Mucosa of descending colon (tissue), 3 donors: ENCODE data around the gene PIGK. TPM values are rescaled to one million over a fixed set of nuclear protein-coding genes. Genes with fewer than 3 reads are reported as not detected.

ENCODE experiments used
- ATAC-seq: fragments of 200-7000 bp; cut with Tn5 transposase; one replicate; pipeline ENCODE4 v1.9.1; 2020; ENCODE audit warnings: mild to moderate bottlenecking, moderate library complexity
- DNase-seq, 3 donors: peaks; one replicate each; pipeline ENCODE4 v3.0.0-alpha.2; 2020
- H3K36me3 ChIP-seq: fragments of 200-600 bp; one replicate; pipeline ENCODE4 v1.8.0; 2021; ENCODE audit warnings: low read depth, mild to moderate bottlenecking
- H3K4me1 ChIP-seq: fragments of 200-600 bp; one replicate; pipeline ENCODE4 v1.8.0; 2021; ENCODE audit warnings: low read depth, mild to moderate bottlenecking
- H3K4me3 ChIP-seq: fragments of 200-600 bp; one replicate; pipeline ENCODE4 v1.8.0; 2021; ENCODE audit warnings: mild to moderate bottlenecking
- H3K9me3 ChIP-seq: fragments of 200-600 bp; one replicate; pipeline ENCODE4 v1.8.0; 2021; ENCODE audit warnings: mild to moderate bottlenecking
- CTCF ChIP-seq: fragments of 200-600 bp; IDR thresholded peaks from one replicate; pipeline ENCODE4 v1.8.0; 2022; ENCODE audit warnings: antibody characterized with exemption, mild to moderate bottlenecking
- intact Hi-C, 2 donors: fragments of 100-400 bp; cut with DNase I in 1 of 2; cut with micrococcal nuclease in 1 of 2; formaldehyde crosslinking; loops; one replicate each; pipeline versions ENCODE4 v1.11.0 to v1.11.1; 2022; cut with DNase I, micrococcal nuclease
- total RNA-seq, 3 donors: library from RNA; stranded (reverse); fragmentation: NEBNext Ultra II Directional in 2 of 3; extraction: Animal tissue kit (Norgen Biotek cat#: 25700) in 2 of 3; gene quantifications; one replicate each; pipeline versions ENCODE4 v1.2.1 to v1.2.4, GENCODE V29; 2021 to 2023
- donor health status: DM: no; HTN: no; CAD: no; lungs with moderate emphysema.
- donor health status: DM: no; HTN: no; CAD: no.
- donor health status: DM: no; HTN: yes; CAD: no.

Gene PIGK
- total RNA-seq, 3 donors from 2014 or later: 15.0 to 24.5 (median 16.9) TPM

GRCh38 chr1:77061162-77061561, 158.1 kb downstream of the PIGK start:
- H3K4me3 ChIP-seq: no peak overlapping the region
- H3K36me3 ChIP-seq: no peaks in the 10 kb centered on the region
- DNase-seq (no peak), ATAC-seq (no peak)
- TF ChIP-seq CTCF: no peak
- no peaks in the 10 kb centered on the region for H3K9me3 ChIP-seq
- intact Hi-C loops: no loop called here
- H3K4me1 ChIP-seq: no peaks in the 10 kb centered on the region

- no peaks in the 10 kb centered on the region for H3K36me3 ChIP-seq
- H3K4me3 ChIP-seq: no peak overlapping the region
- intact Hi-C loops: no loop called here
- no peaks in the 10 kb centered on the region for H3K9me3 ChIP-seq
- ATAC-seq (no peak), DNase-seq (no peak)
- no peak for TF ChIP-seq CTCF
- no peaks in the 10 kb centered on the region for H3K4me1 ChIP-seq
Measured at GRCh38 chr1:77060000-77060399, 159.2 kb downstream of the PIGK start.

GRCh38 chr1:77057994-77058585, 161.1 kb downstream of the PIGK start:
- intact Hi-C loops: no loop called here
- H3K36me3 ChIP-seq: no peaks in the 10 kb centered on the region
- no peak for ATAC-seq

GRCh38 chr1:77056525-77056924, 162.7 kb downstream of the PIGK start:
- ATAC-seq (no peak), DNase-seq (no peak)
- Histone ChIP-seq H3K4me3 (no peak overlapping the region), H3K9me3 (no peaks in the 10 kb centered on the region), H3K36me3 (no peaks in the 10 kb centered on the region), H3K4me1 (no peaks in the 10 kb centered on the region)
- no peak for TF ChIP-seq CTCF
- intact Hi-C loops: no loop called here

More at GRCh38 chr1:77057994-77058585, 161.1 kb downstream of the PIGK start:
- no peak for DNase-seq
- H3K4me3 ChIP-seq: no peak overlapping the region
- H3K9me3 ChIP-seq: no peaks in the 10 kb centered on the region
- no peak for TF ChIP-seq CTCF
- H3K4me1 ChIP-seq: no peaks in the 10 kb centered on the region

- Histone ChIP-seq H3K36me3 (no peaks in the 10 kb centered on the region), H3K9me3 (no peaks in the 10 kb centered on the region), H3K4me1 (no peaks in the 10 kb centered on the region), H3K4me3 (no peak overlapping the region)
- ATAC-seq (no peak), DNase-seq (no peak)
- TF ChIP-seq CTCF: no peak
- intact Hi-C loops: no loop called here
Measured at GRCh38 chr1:77051425-77051824, 167.8 kb downstream of the PIGK start.

- no peaks in the 10 kb centered on the region for H3K9me3 ChIP-seq
- no peaks in the 10 kb centered on the region for H3K4me1 ChIP-seq
- intact Hi-C loops: no loop called here
- no peaks in the 10 kb centered on the region for H3K36me3 ChIP-seq
- TF ChIP-seq CTCF: no peak
- DNase-seq (no peak), ATAC-seq (no peak)
- H3K4me3 ChIP-seq: no peak overlapping the region
Measured at GRCh38 chr1:77048615-77049005, 170.6 kb downstream of the PIGK start.
